AG04450 (cell line): Measurements from ENCODE around the gene ULK4. TPM values are rescaled to one million over a fixed set of nuclear protein-coding genes. Genes with fewer than 3 reads are reported as not detected.
"Not testable (repeated sequence)": the region's sequence is repeated elsewhere in the genome, so short reads cannot be mapped to it uniquely, and the experiment has no call there.

Experiments used
- CTCF ChIA-PET: fragments of 300-600, 350-600 bp; formaldehyde crosslinking; extraction: SDS; loops from one replicate; lab custom pipeline; 2022; ENCODE audit warnings: antibody characterized with exemption, inconsistent platforms; lab: Charles Lee
- POLR2A ChIA-PET: fragments of 350-600 bp; formaldehyde crosslinking; extraction: SDS; loops from one replicate; lab custom pipeline; 2021; ENCODE audit warnings: antibody characterized with exemption, inconsistent platforms; lab: Yijun Ruan, JAX
- DNase-seq: peaks from one replicate; pipeline ENCODE4 v3.0.0-alpha.2; 2011; ENCODE audit warnings: low read depth, low spot score
- H3K27ac ChIP-seq: one replicate; pipeline ENCODE4 v1.5.1; 2012; ENCODE audit warnings: low read depth, low read length, control low read depth
- H3K27me3 ChIP-seq: one replicate; pipeline ENCODE4 v1.6.0; 2012; ENCODE audit warnings: low read length; ENCODE audit not compliant: control insufficient read depth, insufficient read depth
- H3K4me3 ChIP-seq: 2 replicates; pipeline ENCODE4 v1.5.1; 2011; ENCODE audit warnings: mild to moderate bottlenecking, low read depth, low read length, control low read depth
- H3K9me3 ChIP-seq: 2 replicates; pipeline ENCODE4 v1.5.1; 2012; ENCODE audit warnings: low read length; ENCODE audit not compliant: control insufficient read depth, insufficient read depth
- CTCF ChIP-seq: IDR thresholded peaks from 2 replicates; pipeline ENCODE4 v1.5.1; 2011; ENCODE audit warnings: low read depth, low read length, control low read depth, inconsistent platforms
- polyA plus RNA-seq: library from polyadenylated mRNA; depleted of rRNA; stranded (reverse); fragments of >200 nt; gene quantifications from 2 replicates; pipeline ENCODE4 v1.2.3, GENCODE V29; 2011

Gene ULK4
- polyA plus RNA-seq, 1 experiment, result 3.7 TPM

- Histone ChIP-seq H3K27me3 (no peaks in the 10 kb centered on the region), H3K9me3 (peaks cover 12% of the 10 kb centered on the region; the same call in 1 of the 2 replicates), H3K4me3 (no peak overlapping the region), H3K27ac (no peak overlapping the region)
- ChIA-PET POLR2A (no interaction called here), CTCF (no interaction called here)
- DNase-seq, result no peak
- TF ChIP-seq CTCF, result no peak
These were observed 309.0 kb downstream of the ULK4 start for GRCh38 chr3:41652931-41653330.

DNA sequence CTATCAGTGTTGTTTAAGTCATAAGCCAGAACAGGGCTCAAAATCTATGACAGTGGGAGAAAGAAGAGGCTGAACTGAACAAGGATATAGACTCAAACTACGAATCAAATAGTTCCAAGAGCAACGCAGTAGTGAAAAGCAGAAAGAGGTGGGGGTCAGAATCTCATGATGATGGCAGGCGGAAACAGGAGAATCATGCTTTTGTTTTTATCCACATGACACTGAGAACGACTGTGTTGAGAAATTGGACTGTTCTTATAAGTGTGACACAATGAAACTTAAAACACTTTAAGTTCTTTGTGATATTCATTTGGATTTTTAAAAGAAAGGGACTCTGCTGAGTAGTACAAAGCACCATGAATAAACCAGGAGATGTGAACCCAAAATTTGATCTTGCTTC is 309.4 kb downstream of the ULK4 start:
- no peak for DNase-seq
- H3K27me3 ChIP-seq, result no peaks in the 10 kb centered on the region
- no peak for TF ChIP-seq CTCF
- no peak overlapping the region for H3K4me3 ChIP-seq
- POLR2A ChIA-PET, result no interaction called here
- H3K27ac ChIP-seq, result no peak overlapping the region
- H3K9me3 ChIP-seq, result peaks cover 12% of the 10 kb centered on the region; the same call in 1 of the 2 replicates
- CTCF ChIA-PET, result interaction anchor here (1.0 kb wide), 1 partner anchor 47 kb away, joined by 3 read pairs; no protein-coding TSS in a partner anchor

GRCh38 chr3:41651718-41652117 is 310.2 kb downstream of the ULK4 start:
- H3K9me3 ChIP-seq, result peaks cover 12% of the 10 kb centered on the region; the same call in 1 of the 2 replicates
- TF ChIP-seq CTCF, result no peak
- ChIA-PET POLR2A (no interaction called here), CTCF (interaction anchor here (1.0 kb wide), 1 partner anchor 48 kb away, joined by 3 read pairs; no protein-coding TSS in a partner anchor)
- no peak overlapping the region for H3K4me3 ChIP-seq
- H3K27ac ChIP-seq, result no peak overlapping the region
- H3K27me3 ChIP-seq, result no peaks in the 10 kb centered on the region
- no peak for DNase-seq

DNA sequence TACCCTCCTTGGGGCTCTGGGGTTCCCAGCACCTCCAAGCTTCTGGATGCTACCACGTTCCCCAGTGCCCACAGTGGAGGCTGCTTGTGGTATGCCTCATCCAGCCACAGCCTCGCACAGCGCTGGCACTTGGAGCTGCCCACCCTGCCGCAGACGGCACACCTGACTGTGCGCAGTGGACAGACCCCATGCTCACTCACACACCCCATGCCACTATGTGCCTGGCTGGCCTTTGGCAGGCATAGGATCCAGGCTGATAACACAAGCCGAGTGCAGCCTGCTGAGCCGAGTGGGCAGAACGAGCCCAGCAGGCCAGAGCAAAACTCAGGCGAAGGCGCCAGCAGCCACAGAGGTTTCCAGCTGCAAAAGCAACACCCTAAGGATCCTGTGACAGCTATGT is 311.5 kb downstream of the ULK4 start:
- H3K27ac ChIP-seq, result no peak overlapping the region
- CTCF ChIA-PET, result no interaction called here
- H3K9me3 ChIP-seq, result peaks cover 12% of the 10 kb centered on the region; the same call in 1 of the 2 replicates
- no peaks in the 10 kb centered on the region for H3K27me3 ChIP-seq
- no peak overlapping the region for H3K4me3 ChIP-seq
- DNase-seq, result no peak
- no peak for TF ChIP-seq CTCF
- POLR2A ChIA-PET, result no interaction called here

- Histone ChIP-seq H3K27ac (no peak overlapping the region), H3K27me3 (no peaks in the 10 kb centered on the region), H3K4me3 (no peak overlapping the region), H3K9me3 (peaks cover 12% of the 10 kb centered on the region; the same call in 1 of the 2 replicates)
- ChIA-PET POLR2A (no interaction called here), CTCF (no interaction called here)
- no peak for DNase-seq
- no peak for TF ChIP-seq CTCF
These were observed 312.7 kb downstream of the ULK4 start for GRCh38 chr3:41649129-41649739.

DNA sequence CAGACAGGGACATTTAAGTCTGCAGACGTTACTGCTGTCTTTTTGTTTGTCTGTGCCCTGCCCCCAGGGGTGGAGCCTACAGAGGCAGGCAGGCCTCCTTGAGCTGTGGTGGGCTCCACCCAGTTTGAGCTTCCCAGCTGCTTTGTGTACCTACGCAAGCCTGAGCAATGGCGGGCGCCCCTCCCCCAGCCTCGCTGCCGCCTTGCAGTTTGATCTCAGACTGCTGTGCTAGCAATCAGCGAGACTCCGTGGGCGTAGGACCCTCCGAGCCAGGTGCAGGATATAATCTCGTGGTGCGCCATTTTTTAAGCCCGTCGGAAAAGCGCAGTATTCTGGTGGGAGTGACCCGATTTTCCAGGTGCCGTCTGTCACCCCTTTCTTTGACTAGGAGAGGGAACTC is 314.2 kb downstream of the ULK4 start:
- POLR2A ChIA-PET, H3K27ac ChIP-seq, DNase-seq, H3K4me3 ChIP-seq, CTCF ChIA-PET, H3K27me3 ChIP-seq: not testable (repeated sequence)
- peaks cover 12% of the 10 kb centered on the region; the same call in 1 of the 2 replicates for H3K9me3 ChIP-seq
